Right lobe of liver (tissue), 4 donors: Measurements from ENCODE around the gene KASH5.

ENCODE experiments used
- POLR2A ChIP-seq: fragments of 450-650 bp; IDR thresholded peaks from one replicate; pipeline ENCODE4 v1.6.1; 2017; ENCODE audit warnings: antibody characterized with exemption, mild to moderate bottlenecking
- TF ChIP-seq, protein P1 (sequence below), 4 donors: fragments of 200-600 bp in 3 of 4; fragments of 450-650 bp in 1 of 4; IDR thresholded peaks; one replicate each; pipeline versions ENCODE4 v1.5.1 to v1.8.0; 2016 to 2022; ENCODE audit warnings: antibody characterized with exemption in 4 of 4, mild to moderate bottlenecking in 2 of 4
- donor health status: DM: no; HTN: no; CAD: no.
- donor health status: DM: no; HTN: no; CAD: no.
- donor health status: DM: no; HTN: yes; CAD: no.

DNA sequence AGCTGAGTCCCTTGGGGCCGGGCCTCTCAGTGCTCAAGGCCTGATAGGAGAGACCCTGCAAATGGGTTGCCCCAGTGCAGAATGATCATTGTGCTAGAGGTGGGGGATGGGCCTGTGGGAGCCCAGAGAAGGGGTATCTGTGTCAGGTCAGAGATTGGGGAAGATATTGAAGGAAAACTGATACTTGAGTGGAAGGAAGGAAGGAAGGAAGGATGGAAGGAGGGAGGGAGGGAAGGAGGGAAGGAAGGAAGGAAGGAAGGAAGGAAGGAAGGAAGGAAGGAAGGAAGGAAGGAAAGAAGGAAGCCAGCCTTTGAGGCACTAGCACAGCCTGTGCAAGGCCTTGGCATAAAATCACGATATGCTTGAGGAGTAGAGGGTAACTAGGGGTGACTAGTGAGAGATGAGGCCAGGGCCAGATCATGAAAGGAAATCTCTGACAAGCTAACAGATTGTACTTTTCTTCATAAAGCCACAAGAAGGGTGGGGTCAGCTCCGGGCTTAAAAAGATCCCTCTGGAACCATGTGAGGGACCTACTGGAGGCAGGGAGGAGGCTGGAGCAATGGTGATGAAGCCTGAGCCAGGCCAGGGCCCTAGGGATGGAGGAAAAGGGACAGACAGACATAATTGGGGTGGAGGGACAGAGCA lies 23.8 kb downstream of the KASH5 start:
- TF ChIP-seq, protein P1, sequence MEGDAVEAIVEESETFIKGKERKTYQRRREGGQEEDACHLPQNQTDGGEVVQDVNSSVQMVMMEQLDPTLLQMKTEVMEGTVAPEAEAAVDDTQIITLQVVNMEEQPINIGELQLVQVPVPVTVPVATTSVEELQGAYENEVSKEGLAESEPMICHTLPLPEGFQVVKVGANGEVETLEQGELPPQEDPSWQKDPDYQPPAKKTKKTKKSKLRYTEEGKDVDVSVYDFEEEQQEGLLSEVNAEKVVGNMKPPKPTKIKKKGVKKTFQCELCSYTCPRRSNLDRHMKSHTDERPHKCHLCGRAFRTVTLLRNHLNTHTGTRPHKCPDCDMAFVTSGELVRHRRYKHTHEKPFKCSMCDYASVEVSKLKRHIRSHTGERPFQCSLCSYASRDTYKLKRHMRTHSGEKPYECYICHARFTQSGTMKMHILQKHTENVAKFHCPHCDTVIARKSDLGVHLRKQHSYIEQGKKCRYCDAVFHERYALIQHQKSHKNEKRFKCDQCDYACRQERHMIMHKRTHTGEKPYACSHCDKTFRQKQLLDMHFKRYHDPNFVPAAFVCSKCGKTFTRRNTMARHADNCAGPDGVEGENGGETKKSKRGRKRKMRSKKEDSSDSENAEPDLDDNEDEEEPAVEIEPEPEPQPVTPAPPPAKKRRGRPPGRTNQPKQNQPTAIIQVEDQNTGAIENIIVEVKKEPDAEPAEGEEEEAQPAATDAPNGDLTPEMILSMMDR (IDR thresholded peaks at IDR 0.05) = no peak
- no peak for TF ChIP-seq POLR2A
